Keratinocyte (primary cell): ENCODE results near the gene CHST15. TPM values are rescaled to one million over a fixed set of nuclear protein-coding genes. Genes with fewer than 3 reads are reported as not detected.

Experiments used
- DNase-seq: peaks from one replicate; pipeline ENCODE4 v3.0.0-alpha.2; 2011; ENCODE audit warnings: low read depth, missing footprints, low spot score
- FAIRE-seq: peaks from 2 replicates; lab custom pipeline; 2011; peaks lifted over from hg19 to GRCh38; lab: Jason Lieb, UNC
- H2AFZ ChIP-seq: 2 replicates; pipeline ENCODE4 v1.6.0; 2012; ENCODE audit warnings: low read length, control low read depth, inconsistent platforms; ENCODE audit not compliant: control insufficient read depth
- H3K27ac ChIP-seq: 2 replicates; pipeline ENCODE4 v1.5.1; 2011; ENCODE audit warnings: low read length; ENCODE audit not compliant: control insufficient read depth, insufficient read depth
- H3K27me3 ChIP-seq: 3 replicates; pipeline ENCODE4 v1.6.0; 2011; ENCODE audit warnings: low read length; ENCODE audit not compliant: control insufficient read depth, insufficient read depth; ENCODE audit errors: extremely low read depth
- H3K36me3 ChIP-seq, 2 experiments: 2 replicates in 1 of 2; 3 replicates in 1 of 2; pipeline ENCODE4 v1.5.1; 2011; ENCODE audit warnings: low read length in 2 of 2, mild to moderate bottlenecking in 1 of 2; ENCODE audit not compliant: control insufficient read depth in 2 of 2, insufficient read depth in 2 of 2; ENCODE audit errors: extremely low read depth in 1 of 2
- H3K4me1 ChIP-seq: 3 replicates; pipeline ENCODE4 v1.5.1; 2011; ENCODE audit warnings: low read length; ENCODE audit not compliant: control insufficient read depth, insufficient read depth; ENCODE audit errors: extremely low read depth
- H3K4me2 ChIP-seq: 3 replicates; pipeline ENCODE4 v1.6.0; 2011; ENCODE audit warnings: low read depth, low read length; ENCODE audit not compliant: control insufficient read depth, insufficient read depth; ENCODE audit errors: extremely low read depth
- H3K4me3 ChIP-seq, 3 experiments: fragments of 200-600 bp in 1 of 3; sonication (generic) in 1 of 3; 2 replicates in 2 of 3; 3 replicates in 1 of 3; pipeline ENCODE4 v1.5.1; 2011 to 2016; ENCODE audit warnings: low read length in 3 of 3, mild to moderate bottlenecking in 3 of 3, control low read depth in 2 of 3, inconsistent platforms in 1 of 3, low read depth in 1 of 3, mixed read lengths in 1 of 3, mixed run types in 1 of 3, moderate library complexity in 1 of 3; ENCODE audit not compliant: control insufficient read depth in 2 of 3, insufficient read depth in 2 of 3; ENCODE audit errors: extremely low read depth in 1 of 3
- H3K79me2 ChIP-seq: 2 replicates; pipeline ENCODE4 v1.6.0; 2012; ENCODE audit warnings: low read length; ENCODE audit not compliant: control insufficient read depth, insufficient read depth
- H3K9ac ChIP-seq: 3 replicates; pipeline ENCODE4 v1.6.0; 2011; ENCODE audit warnings: low read length; ENCODE audit not compliant: control insufficient read depth, insufficient read depth; ENCODE audit errors: extremely low read depth
- H3K9me1 ChIP-seq: 3 replicates; pipeline ENCODE4 v1.6.0; 2011; ENCODE audit warnings: low read length; ENCODE audit not compliant: control insufficient read depth, insufficient read depth; ENCODE audit errors: extremely low read depth
- H3K9me3 ChIP-seq: 2 replicates; pipeline ENCODE4 v1.5.1; 2012; ENCODE audit warnings: low read depth, low read length; ENCODE audit not compliant: control insufficient read depth
- H4K20me1 ChIP-seq: 3 replicates; pipeline ENCODE4 v1.6.0; 2011; ENCODE audit warnings: low read length; ENCODE audit not compliant: control insufficient read depth, insufficient read depth; ENCODE audit errors: extremely low read depth
- CTCF ChIP-seq, 3 experiments: IDR thresholded peaks in 1 of 3; conservative IDR thresholded peaks in 1 of 3; optimal IDR thresholded peaks in 1 of 3; 2 replicates in 2 of 3; 3 replicates in 1 of 3; pipeline versions ENCODE3 to v1.5.1; 2011; ENCODE audit warnings: low read length in 3 of 3, mild to moderate bottlenecking in 3 of 3, moderate library complexity in 2 of 3, control low read depth in 1 of 3, inconsistent platforms in 1 of 3; ENCODE audit not compliant: insufficient read depth in 2 of 3; ENCODE audit errors: extremely low read depth in 1 of 3
- EZH2 ChIP-seq: IDR thresholded peaks from one replicate; pipeline ENCODE4 v1.6.1; 2012; ENCODE audit warnings: inconsistent platforms, mild to moderate bottlenecking, low read length, moderate library complexity
- dilution Hi-C: fragments of 300-500 bp; cut with MboI; formaldehyde crosslinking; loops from one replicate; pipeline ENCODE4 v1.7.0; 2020; ENCODE audit warnings: low sequenced_read_pairs; ENCODE audit not compliant: extremely low pct_ligation_motif_present
- polyA plus RNA-seq, 5 experiments: library from polyadenylated mRNA; depleted of rRNA in 3 of 5; stranded (reverse) in 3 of 5; stranded (forward) in 1 of 5; unstranded in 1 of 5; fragments of >200 nt; gene quantifications; 1 replicate in 1 of 5; 2 replicates in 3 of 5; 3 replicates in 1 of 5; pipeline versions ENCODE4 v1.2.1 to v1.2.3, GENCODE V29; 2011 to 2012; ENCODE audit warnings: missing spikeins in 2 of 5, low read depth in 1 of 5, low replicate concordance in 1 of 5

CHST15 gene
- polyA plus RNA-seq, 1 donor (not counting 4 experiments of a cell fraction or from before 2014, with no cell fraction given) = 24.5 TPM

DNA sequence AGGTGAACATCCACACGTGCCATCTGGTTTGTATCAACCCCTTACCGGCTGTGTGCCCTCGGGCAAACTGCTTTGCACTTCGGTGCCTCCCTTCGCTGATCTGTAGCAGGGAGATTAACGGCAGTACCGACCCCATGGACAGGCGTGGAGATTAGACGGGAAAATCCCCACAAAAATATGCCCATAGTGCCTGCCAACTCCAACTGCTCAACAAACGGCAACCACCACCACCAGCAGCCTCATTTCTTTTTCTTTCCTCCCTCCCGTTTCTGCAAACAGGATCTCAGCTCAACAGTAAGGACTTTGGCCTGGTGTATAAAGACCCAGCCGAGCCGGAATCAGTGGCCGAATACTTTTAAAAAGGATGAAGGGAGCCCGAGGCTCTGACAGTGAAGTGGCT lies 31.0 kb downstream of the CHST15 start:
- Histone ChIP-seq H3K36me3 (peaks cover 0 to 13% of the 10 kb centered on the region in 2 experiments), H3K9me1 (no peaks in the 10 kb centered on the region), H2AFZ (no peak overlapping the region), H3K4me3 (no peak overlapping the region), H3K27ac (no peak overlapping the region), H3K9ac (no peak overlapping the region), H3K9me3 (no peaks in the 10 kb centered on the region), H3K27me3 (no peaks in the 10 kb centered on the region), H4K20me1 (peaks cover 4% of the 10 kb centered on the region), H3K4me2 (no peak overlapping the region), H3K4me1 (no peaks in the 10 kb centered on the region), H3K79me2 (peaks cover 33% of the 10 kb centered on the region)
- no peak for FAIRE-seq
- TF ChIP-seq CTCF (optimal IDR thresholded peaks at IDR 0.05 in 1 of 3, IDR thresholded peaks at IDR 0.05 in 1 of 3, conservative IDR thresholded peaks at IDR 0.05 in 1 of 3; ENCODE audit: extremely low read depth in 1 of 3, insufficient read depth in 2 of 3, low read length in 3 of 3) (no peak), EZH2 (no peak)
- dilution Hi-C loops = no loop called here
- no peak for DNase-seq

GRCh38 chr10:124061030-124061429 lies 32.4 kb downstream of the CHST15 start:
- FAIRE-seq (no peak), DNase-seq (no peak)
- Histone ChIP-seq H3K9me1 (no peaks in the 10 kb centered on the region), H3K36me3 (peaks cover 0 to 11% of the 10 kb centered on the region in 2 experiments), H3K4me3 (no peak overlapping the region), H3K79me2 (peaks cover 37% of the 10 kb centered on the region), H3K27ac (no peak overlapping the region), H3K9me3 (no peaks in the 10 kb centered on the region), H4K20me1 (peaks cover 4% of the 10 kb centered on the region), H3K4me1 (no peaks in the 10 kb centered on the region), H2AFZ (no peak overlapping the region), H3K9ac (no peak overlapping the region), H3K4me2 (no peak overlapping the region), H3K27me3 (no peaks in the 10 kb centered on the region)
- no peak for TF ChIP-seq CTCF (optimal IDR thresholded peaks at IDR 0.05 in 1 of 3, IDR thresholded peaks at IDR 0.05 in 1 of 3, conservative IDR thresholded peaks at IDR 0.05 in 1 of 3; ENCODE audit: extremely low read depth in 1 of 3, insufficient read depth in 2 of 3, low read length in 3 of 3)
- dilution Hi-C loops = no loop called here
